ENCODE data around the gene HIGD2A. TPM values are rescaled to one million over a fixed set of nuclear protein-coding genes. Genes with fewer than 3 reads are reported as not detected.

HIGD2A gene
- total RNA-seq, 1 experiment from 2014 or later = 98.2 TPM

DNA sequence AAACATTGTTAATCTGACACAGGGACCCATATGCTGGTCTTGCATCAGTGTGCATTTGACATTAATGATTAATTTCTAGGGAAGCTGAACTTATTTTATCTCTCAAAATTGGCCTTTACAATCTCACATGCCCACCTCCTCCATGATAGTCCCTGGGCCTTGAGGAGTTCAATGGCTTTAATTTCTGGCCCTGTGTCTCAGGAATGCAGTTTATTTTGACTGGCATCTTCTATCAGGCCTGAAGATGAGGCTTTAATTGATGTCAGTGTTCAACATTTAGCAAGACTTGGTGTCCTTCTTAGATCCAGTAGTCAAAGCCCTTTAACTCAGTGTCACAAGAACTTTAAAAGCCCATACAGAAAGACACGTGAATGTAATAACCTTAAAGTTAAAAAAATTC lies 38.3 kb downstream of the HIGD2A start (continued):
- TF ChIP-seq, protein P1, sequence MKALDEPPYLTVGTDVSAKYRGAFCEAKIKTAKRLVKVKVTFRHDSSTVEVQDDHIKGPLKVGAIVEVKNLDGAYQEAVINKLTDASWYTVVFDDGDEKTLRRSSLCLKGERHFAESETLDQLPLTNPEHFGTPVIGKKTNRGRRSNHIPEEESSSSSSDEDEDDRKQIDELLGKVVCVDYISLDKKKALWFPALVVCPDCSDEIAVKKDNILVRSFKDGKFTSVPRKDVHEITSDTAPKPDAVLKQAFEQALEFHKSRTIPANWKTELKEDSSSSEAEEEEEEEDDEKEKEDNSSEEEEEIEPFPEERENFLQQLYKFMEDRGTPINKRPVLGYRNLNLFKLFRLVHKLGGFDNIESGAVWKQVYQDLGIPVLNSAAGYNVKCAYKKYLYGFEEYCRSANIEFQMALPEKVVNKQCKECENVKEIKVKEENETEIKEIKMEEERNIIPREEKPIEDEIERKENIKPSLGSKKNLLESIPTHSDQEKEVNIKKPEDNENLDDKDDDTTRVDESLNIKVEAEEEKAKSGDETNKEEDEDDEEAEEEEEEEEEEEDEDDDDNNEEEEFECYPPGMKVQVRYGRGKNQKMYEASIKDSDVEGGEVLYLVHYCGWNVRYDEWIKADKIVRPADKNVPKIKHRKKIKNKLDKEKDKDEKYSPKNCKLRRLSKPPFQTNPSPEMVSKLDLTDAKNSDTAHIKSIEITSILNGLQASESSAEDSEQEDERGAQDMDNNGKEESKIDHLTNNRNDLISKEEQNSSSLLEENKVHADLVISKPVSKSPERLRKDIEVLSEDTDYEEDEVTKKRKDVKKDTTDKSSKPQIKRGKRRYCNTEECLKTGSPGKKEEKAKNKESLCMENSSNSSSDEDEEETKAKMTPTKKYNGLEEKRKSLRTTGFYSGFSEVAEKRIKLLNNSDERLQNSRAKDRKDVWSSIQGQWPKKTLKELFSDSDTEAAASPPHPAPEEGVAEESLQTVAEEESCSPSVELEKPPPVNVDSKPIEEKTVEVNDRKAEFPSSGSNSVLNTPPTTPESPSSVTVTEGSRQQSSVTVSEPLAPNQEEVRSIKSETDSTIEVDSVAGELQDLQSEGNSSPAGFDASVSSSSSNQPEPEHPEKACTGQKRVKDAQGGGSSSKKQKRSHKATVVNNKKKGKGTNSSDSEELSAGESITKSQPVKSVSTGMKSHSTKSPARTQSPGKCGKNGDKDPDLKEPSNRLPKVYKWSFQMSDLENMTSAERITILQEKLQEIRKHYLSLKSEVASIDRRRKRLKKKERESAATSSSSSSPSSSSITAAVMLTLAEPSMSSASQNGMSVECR (CRISPR knock-in tag; IDR thresholded peaks at IDR 0.05; ENCODE audit: borderline replicate concordance) = no peak
- TF ChIP-seq, protein P2, sequence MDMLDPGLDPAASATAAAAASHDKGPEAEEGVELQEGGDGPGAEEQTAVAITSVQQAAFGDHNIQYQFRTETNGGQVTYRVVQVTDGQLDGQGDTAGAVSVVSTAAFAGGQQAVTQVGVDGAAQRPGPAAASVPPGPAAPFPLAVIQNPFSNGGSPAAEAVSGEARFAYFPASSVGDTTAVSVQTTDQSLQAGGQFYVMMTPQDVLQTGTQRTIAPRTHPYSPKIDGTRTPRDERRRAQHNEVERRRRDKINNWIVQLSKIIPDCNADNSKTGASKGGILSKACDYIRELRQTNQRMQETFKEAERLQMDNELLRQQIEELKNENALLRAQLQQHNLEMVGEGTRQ (CRISPR knock-in tag; IDR thresholded peaks at IDR 0.05) = no peak

DNA sequence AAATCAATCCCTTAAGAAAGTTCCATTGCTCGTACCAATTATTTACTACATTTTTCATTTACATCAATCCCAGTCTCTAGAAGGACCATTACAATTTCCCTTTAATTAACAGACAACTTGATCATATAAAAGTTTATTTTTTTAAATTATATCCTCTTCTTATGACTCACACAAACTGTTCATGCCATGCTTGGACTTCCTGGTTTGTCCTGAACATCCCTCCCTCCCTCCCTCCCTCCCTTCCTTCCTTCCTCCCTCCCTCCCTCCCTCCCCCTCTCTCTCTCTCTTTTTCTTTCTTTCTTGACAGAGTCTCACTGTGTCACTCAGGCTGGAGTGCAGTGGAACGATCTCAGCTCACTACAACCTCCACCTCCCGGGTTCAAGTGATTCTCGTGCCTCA lies 39.4 kb downstream of the HIGD2A start:
- no peak overlapping the region for H3K4me3 Mint-ChIP-seq

More for the DNA sequence above, 39.4 kb downstream of the HIGD2A start:
- H3K27me3 Mint-ChIP-seq (ENCODE audit: low read depth) = peaks cover 19% of the 10 kb centered on the region
- peaks cover 38% of the 10 kb centered on the region for H3K9me3 Mint-ChIP-seq
- peaks cover 18% of the 10 kb centered on the region for H3K36me3 Mint-ChIP-seq
- ATAC-seq = no peak
- no peaks in the 10 kb centered on the region for H3K4me1 Mint-ChIP-seq
- H3K27ac Mint-ChIP-seq = no peak overlapping the region
- CTCF ChIA-PET = interaction anchor here (1.1 kb wide), 1 partner anchor 20 kb away, joined by 6 read pairs; no protein-coding TSS in a partner anchor
- POLR2A ChIA-PET = no interaction called here
- TF ChIP-seq RELA (CRISPR knock-in tag; IDR thresholded peaks at IDR 0.05; ENCODE audit: borderline replicate concordance) (no peak), MXD4 (CRISPR knock-in tag; IDR thresholded peaks at IDR 0.05; ENCODE audit: borderline replicate concordance) (no peak), SP1 (CRISPR knock-in tag; conservative IDR thresholded peaks at IDR 0.05) (no peak), ELF4 (CRISPR knock-in tag; IDR thresholded peaks at IDR 0.05; ENCODE audit: low read depth) (no peak), ZNF232 (CRISPR knock-in tag; IDR thresholded peaks at IDR 0.05) (no peak), OVOL2 (CRISPR knock-in tag; IDR thresholded peaks at IDR 0.05; ENCODE audit: borderline replicate concordance) (no peak), ZNF671 (CRISPR knock-in tag; IDR thresholded peaks at IDR 0.05) (no peak), ZNF396 (CRISPR knock-in tag; IDR thresholded peaks at IDR 0.05; ENCODE audit: borderline replicate concordance) (no peak), FOXK1 (CRISPR knock-in tag; IDR thresholded peaks at IDR 0.05) (no peak)
- TF ChIP-seq, protein P3, sequence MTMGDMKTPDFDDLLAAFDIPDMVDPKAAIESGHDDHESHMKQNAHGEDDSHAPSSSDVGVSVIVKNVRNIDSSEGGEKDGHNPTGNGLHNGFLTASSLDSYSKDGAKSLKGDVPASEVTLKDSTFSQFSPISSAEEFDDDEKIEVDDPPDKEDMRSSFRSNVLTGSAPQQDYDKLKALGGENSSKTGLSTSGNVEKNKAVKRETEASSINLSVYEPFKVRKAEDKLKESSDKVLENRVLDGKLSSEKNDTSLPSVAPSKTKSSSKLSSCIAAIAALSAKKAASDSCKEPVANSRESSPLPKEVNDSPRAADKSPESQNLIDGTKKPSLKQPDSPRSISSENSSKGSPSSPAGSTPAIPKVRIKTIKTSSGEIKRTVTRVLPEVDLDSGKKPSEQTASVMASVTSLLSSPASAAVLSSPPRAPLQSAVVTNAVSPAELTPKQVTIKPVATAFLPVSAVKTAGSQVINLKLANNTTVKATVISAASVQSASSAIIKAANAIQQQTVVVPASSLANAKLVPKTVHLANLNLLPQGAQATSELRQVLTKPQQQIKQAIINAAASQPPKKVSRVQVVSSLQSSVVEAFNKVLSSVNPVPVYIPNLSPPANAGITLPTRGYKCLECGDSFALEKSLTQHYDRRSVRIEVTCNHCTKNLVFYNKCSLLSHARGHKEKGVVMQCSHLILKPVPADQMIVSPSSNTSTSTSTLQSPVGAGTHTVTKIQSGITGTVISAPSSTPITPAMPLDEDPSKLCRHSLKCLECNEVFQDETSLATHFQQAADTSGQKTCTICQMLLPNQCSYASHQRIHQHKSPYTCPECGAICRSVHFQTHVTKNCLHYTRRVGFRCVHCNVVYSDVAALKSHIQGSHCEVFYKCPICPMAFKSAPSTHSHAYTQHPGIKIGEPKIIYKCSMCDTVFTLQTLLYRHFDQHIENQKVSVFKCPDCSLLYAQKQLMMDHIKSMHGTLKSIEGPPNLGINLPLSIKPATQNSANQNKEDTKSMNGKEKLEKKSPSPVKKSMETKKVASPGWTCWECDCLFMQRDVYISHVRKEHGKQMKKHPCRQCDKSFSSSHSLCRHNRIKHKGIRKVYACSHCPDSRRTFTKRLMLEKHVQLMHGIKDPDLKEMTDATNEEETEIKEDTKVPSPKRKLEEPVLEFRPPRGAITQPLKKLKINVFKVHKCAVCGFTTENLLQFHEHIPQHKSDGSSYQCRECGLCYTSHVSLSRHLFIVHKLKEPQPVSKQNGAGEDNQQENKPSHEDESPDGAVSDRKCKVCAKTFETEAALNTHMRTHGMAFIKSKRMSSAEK (CRISPR knock-in tag; IDR thresholded peaks at IDR 0.05; ENCODE audit: borderline replicate concordance) = no peak
- TF ChIP-seq, protein P4, sequence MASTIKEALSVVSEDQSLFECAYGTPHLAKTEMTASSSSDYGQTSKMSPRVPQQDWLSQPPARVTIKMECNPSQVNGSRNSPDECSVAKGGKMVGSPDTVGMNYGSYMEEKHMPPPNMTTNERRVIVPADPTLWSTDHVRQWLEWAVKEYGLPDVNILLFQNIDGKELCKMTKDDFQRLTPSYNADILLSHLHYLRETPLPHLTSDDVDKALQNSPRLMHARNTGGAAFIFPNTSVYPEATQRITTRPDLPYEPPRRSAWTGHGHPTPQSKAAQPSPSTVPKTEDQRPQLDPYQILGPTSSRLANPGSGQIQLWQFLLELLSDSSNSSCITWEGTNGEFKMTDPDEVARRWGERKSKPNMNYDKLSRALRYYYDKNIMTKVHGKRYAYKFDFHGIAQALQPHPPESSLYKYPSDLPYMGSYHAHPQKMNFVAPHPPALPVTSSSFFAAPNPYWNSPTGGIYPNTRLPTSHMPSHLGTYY (CRISPR knock-in tag; IDR thresholded peaks at IDR 0.05) = no peak
- TF ChIP-seq, protein P5, sequence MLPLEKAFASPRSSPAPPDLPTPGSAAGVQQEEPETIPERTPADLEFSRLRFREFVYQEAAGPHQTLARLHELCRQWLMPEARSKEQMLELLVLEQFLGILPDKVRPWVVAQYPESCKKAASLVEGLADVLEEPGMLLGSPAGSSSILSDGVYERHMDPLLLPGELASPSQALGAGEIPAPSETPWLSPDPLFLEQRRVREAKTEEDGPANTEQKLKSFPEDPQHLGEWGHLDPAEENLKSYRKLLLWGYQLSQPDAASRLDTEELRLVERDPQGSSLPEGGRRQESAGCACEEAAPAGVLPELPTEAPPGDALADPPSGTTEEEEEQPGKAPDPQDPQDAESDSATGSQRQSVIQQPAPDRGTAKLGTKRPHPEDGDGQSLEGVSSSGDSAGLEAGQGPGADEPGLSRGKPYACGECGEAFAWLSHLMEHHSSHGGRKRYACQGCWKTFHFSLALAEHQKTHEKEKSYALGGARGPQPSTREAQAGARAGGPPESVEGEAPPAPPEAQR (CRISPR knock-in tag; IDR thresholded peaks at IDR 0.05) = no peak
- TF ChIP-seq, protein P6, sequence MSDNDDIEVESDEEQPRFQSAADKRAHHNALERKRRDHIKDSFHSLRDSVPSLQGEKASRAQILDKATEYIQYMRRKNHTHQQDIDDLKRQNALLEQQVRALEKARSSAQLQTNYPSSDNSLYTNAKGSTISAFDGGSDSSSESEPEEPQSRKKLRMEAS (CRISPR knock-in tag; IDR thresholded peaks at IDR 0.05) = no peak
- TF ChIP-seq, protein P7, sequence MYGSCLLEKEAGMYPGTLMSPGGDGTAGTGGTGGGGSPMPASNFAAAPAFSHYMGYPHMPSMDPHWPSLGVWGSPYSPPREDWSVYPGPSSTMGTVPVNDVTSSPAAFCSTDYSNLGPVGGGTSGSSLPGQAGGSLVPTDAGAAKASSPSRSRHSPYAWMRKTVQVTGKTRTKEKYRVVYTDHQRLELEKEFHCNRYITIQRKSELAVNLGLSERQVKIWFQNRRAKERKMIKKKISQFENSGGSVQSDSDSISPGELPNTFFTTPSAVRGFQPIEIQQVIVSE (CRISPR knock-in tag; IDR thresholded peaks at IDR 0.05; ENCODE audit: borderline replicate concordance) = no peak
- TF ChIP-seq, protein P1 (CRISPR knock-in tag; IDR thresholded peaks at IDR 0.05; ENCODE audit: borderline replicate concordance) = no peak
- DNase-seq (ENCODE audit: low spot score) = no peak

Data from WTC11 (cell line).